H9 (cell line): ENCODE measurements around the gene PRMT5. TPM values are rescaled to one million over a fixed set of nuclear protein-coding genes. Genes with fewer than 3 reads are reported as not detected.

Experiments used
- DNase-seq: peaks from one replicate; pipeline ENCODE4 v3.0.0-alpha.2; 2017
- H2AFZ ChIP-seq: one replicate; pipeline ENCODE4 v1.6.1; 2013; ENCODE audit warnings: mild to moderate bottlenecking, low read length, control low read depth, moderate library complexity
- H2AK5ac ChIP-seq: 2 replicates; pipeline ENCODE4 v1.6.1; 2013; ENCODE audit warnings: low read length, control low read depth, mixed read lengths; ENCODE audit not compliant: insufficient read length
- H2BK120ac ChIP-seq: one replicate; pipeline ENCODE4 v1.6.1; 2013; ENCODE audit warnings: low read depth, mild to moderate bottlenecking, low read length, control low read depth, inconsistent platforms; ENCODE audit not compliant: poor library complexity, severe bottlenecking
- H2BK12ac ChIP-seq: 2 replicates; pipeline ENCODE4 v1.6.1; 2013; ENCODE audit warnings: low read length, control low read depth, mixed read lengths, low read depth; ENCODE audit not compliant: insufficient read length
- H2BK15ac ChIP-seq: 2 replicates; pipeline ENCODE4 v1.6.1; 2013; ENCODE audit warnings: low read depth, low read length, control low read depth
- H2BK20ac ChIP-seq: one replicate; pipeline ENCODE4 v1.6.1; 2013; ENCODE audit warnings: low read depth, mild to moderate bottlenecking, low read length, control low read depth, inconsistent platforms; ENCODE audit not compliant: poor library complexity, severe bottlenecking
- H2BK5ac ChIP-seq: 2 replicates; pipeline ENCODE4 v1.6.1; 2013; ENCODE audit warnings: low read length, control low read depth, mixed read lengths; ENCODE audit not compliant: insufficient read length
- H3K14ac ChIP-seq: 2 replicates; pipeline ENCODE4 v1.6.1; 2013; ENCODE audit warnings: low read length, control low read depth; ENCODE audit not compliant: insufficient read depth
- H3K18ac ChIP-seq: 2 replicates; pipeline ENCODE4 v1.6.1; 2013; ENCODE audit warnings: low read depth, mild to moderate bottlenecking, mixed read lengths, low read length, control low read depth; ENCODE audit not compliant: insufficient read length
- H3K23ac ChIP-seq: 2 replicates; pipeline ENCODE4 v1.6.1; 2013; ENCODE audit warnings: low read length, control low read depth, mixed read lengths, low read depth; ENCODE audit not compliant: insufficient read length
- H3K23me2 ChIP-seq: 2 replicates; pipeline ENCODE4 v1.6.1; 2013; ENCODE audit warnings: low read depth, mild to moderate bottlenecking, mixed read lengths, low read length, control low read depth; ENCODE audit not compliant: insufficient read length, poor library complexity, severe bottlenecking
- H3K27ac ChIP-seq: 2 replicates; pipeline ENCODE4 v1.5.1; 2013; ENCODE audit warnings: low read length, control low read depth, mixed read lengths, low read depth; ENCODE audit not compliant: insufficient read length
- H3K27me3 ChIP-seq: 2 replicates; pipeline ENCODE4 v1.6.1; 2013; ENCODE audit warnings: low read length, control low read depth, inconsistent platforms; ENCODE audit not compliant: insufficient read depth
- H3K4ac ChIP-seq: 2 replicates; pipeline ENCODE4 v1.6.1; 2013; ENCODE audit warnings: low read depth, mild to moderate bottlenecking, control low read depth, inconsistent platforms, low read length, moderate library complexity
- H3K4me1 ChIP-seq: 2 replicates; pipeline ENCODE4 v1.6.1; 2013; ENCODE audit warnings: low read length, control low read depth, inconsistent platforms; ENCODE audit not compliant: insufficient read depth
- H3K4me2 ChIP-seq: 2 replicates; pipeline ENCODE4 v1.6.1; 2013; ENCODE audit warnings: low read length, control low read depth, mixed read lengths; ENCODE audit not compliant: insufficient read length, insufficient read depth
- H3K56ac ChIP-seq: 2 replicates; pipeline ENCODE4 v1.6.1; 2013; ENCODE audit warnings: low read depth, mild to moderate bottlenecking, mixed read lengths, low read length, control low read depth; ENCODE audit not compliant: insufficient read length
- H3K79me1 ChIP-seq: 2 replicates; pipeline ENCODE4 v1.6.1; 2013; ENCODE audit warnings: low read depth, mild to moderate bottlenecking, moderate library complexity, low read length, control low read depth, inconsistent platforms; ENCODE audit not compliant: insufficient read depth, poor library complexity, severe bottlenecking
- H3K79me2 ChIP-seq: 2 replicates; pipeline ENCODE4 v1.6.1; 2013; ENCODE audit warnings: low read length, control low read depth, inconsistent platforms; ENCODE audit not compliant: insufficient read depth
- H3K9ac ChIP-seq: 2 replicates; pipeline ENCODE4 v1.6.1; 2013; ENCODE audit warnings: low read length, control low read depth, mixed read lengths; ENCODE audit not compliant: insufficient read length; ENCODE audit errors: extremely low read depth
- H3K9me3 ChIP-seq: one replicate; pipeline ENCODE4 v1.6.1; 2013; ENCODE audit warnings: low read depth, low read length, inconsistent platforms; ENCODE audit not compliant: control insufficient read depth
- H3T11ph ChIP-seq: one replicate; pipeline ENCODE4 v1.6.1; 2013; ENCODE audit warnings: mild to moderate bottlenecking, low read length, control low read depth, inconsistent platforms
- H4K20me1 ChIP-seq: one replicate; pipeline ENCODE4 v1.6.1; 2013; ENCODE audit not compliant: control insufficient read depth, insufficient read length, insufficient read depth
- H4K5ac ChIP-seq: 2 replicates; pipeline ENCODE4 v1.6.1; 2013; ENCODE audit warnings: low read depth, mild to moderate bottlenecking, mixed read lengths, low read length, control low read depth; ENCODE audit not compliant: insufficient read length
- H4K8ac ChIP-seq: replicated peaks from 2 replicates; pipeline ENCODE4 v1.6.1; 2013; ENCODE audit warnings: low read length, control low read depth, mixed read lengths, low read depth; ENCODE audit not compliant: insufficient read length
- H4K91ac ChIP-seq: 2 replicates; pipeline ENCODE4 v1.6.1; 2013; ENCODE audit warnings: low read depth, mild to moderate bottlenecking, moderate library complexity, mixed read lengths, low read length, control low read depth; ENCODE audit not compliant: insufficient read length
- H3K27ac Mint-ChIP-seq, 3 experiments: 2 replicates in 2 of 3; 3 replicates in 1 of 3; pipeline ENCODE4 v1.8.0; 2020 to 2021; ENCODE audit warnings: mixed read lengths in 3 of 3, mild to moderate bottlenecking in 1 of 3, moderate library complexity in 1 of 3
- H3K27me3 Mint-ChIP-seq: 2 replicates; pipeline ENCODE4 v1.8.0; 2021; ENCODE audit warnings: low read depth, mild to moderate bottlenecking, moderate library complexity, mixed read lengths
- H3K36me3 Mint-ChIP-seq, 3 experiments: 2 replicates in 2 of 3; 3 replicates in 1 of 3; pipeline ENCODE4 v1.8.0; 2020 to 2021; ENCODE audit warnings: low read depth in 3 of 3, mixed read lengths in 3 of 3; ENCODE audit not compliant: insufficient read depth in 1 of 3
- H3K4me1 Mint-ChIP-seq, 2 experiments: 2 replicates each; pipeline ENCODE4 v1.8.0; 2020; ENCODE audit warnings: mixed read lengths in 2 of 2
- H3K4me3 Mint-ChIP-seq, 2 experiments: 2 replicates in 1 of 2; 3 replicates in 1 of 2; pipeline ENCODE4 v1.8.0; 2020 to 2021; ENCODE audit warnings: mild to moderate bottlenecking in 2 of 2, mixed read lengths in 2 of 2, moderate library complexity in 1 of 2
- H3K9me3 Mint-ChIP-seq, 2 experiments: 2 replicates in 1 of 2; 3 replicates in 1 of 2; pipeline ENCODE4 v1.8.0; 2020; ENCODE audit warnings: mild to moderate bottlenecking in 2 of 2, mixed read lengths in 2 of 2, moderate library complexity in 1 of 2
- CTCF ChIP-seq: fragments of 200-600 bp; sonication (generic); conservative IDR thresholded peaks from 3 replicates; pipeline ENCODE4 v1.8.0; 2021; ENCODE audit warnings: antibody characterized with exemption, mild to moderate bottlenecking
- WGBS: extraction: QIAGEN DNeasy Blood & Tissue Kit; methylation state at CpG from one replicate; pipeline ENCODE4 v1.1.7; 2013; ENCODE audit warnings: missing lambda C conversion rate, low lambda C conversion rate, mixed read lengths; ENCODE audit not compliant: insufficient read length; ENCODE audit errors: extremely low coverage; 5-methylcytosine and 5-hydroxymethylcytosine counted together
- total RNA-seq: library from RNA; stranded (reverse); gene quantifications from 2 replicates; pipeline ENCODE4 v1.2.1, GENCODE V29; 2021

Gene PRMT5
- total RNA-seq, 1 experiment from 2014 or later = 141 TPM

GRCh38 chr14:22900081-22900799, 28.9 kb downstream of the PRMT5 start:
- no peaks in the 10 kb centered on the region for H3K9me3 ChIP-seq
- H4K91ac ChIP-seq = no peak overlapping the region
- peaks cover 9% of the 10 kb centered on the region; the same call in 1 of the 2 replicates for H3K27me3 ChIP-seq
- no peak overlapping the region for H2BK20ac ChIP-seq
- H2BK120ac ChIP-seq = no peak overlapping the region
- no peak overlapping the region for H3K18ac ChIP-seq
- H3K23ac ChIP-seq = no peak overlapping the region
- peak overlapping the region in 1 of 3 experiments; percentile 12; a peak in 3 of 7 replicates for H3K27ac Mint-ChIP-seq
- H3K14ac ChIP-seq = no peak overlapping the region
- H3K4me2 ChIP-seq = no peak overlapping the region
- H2BK5ac ChIP-seq = no peak overlapping the region
- H3K4me3 Mint-ChIP-seq = no peak overlapping the region
- H4K5ac ChIP-seq = no peak overlapping the region
- H3K4me1 Mint-ChIP-seq = peaks cover 14 to 19% of the 10 kb centered on the region in 2 experiments
- no peak overlapping the region for H3T11ph ChIP-seq
- peak; percentile 70 for TF ChIP-seq CTCF
- no peaks in the 10 kb centered on the region for H3K79me1 ChIP-seq
- H3K27me3 Mint-ChIP-seq = peaks cover 38% of the 10 kb centered on the region
- H3K27ac ChIP-seq = no peak overlapping the region
- H2AK5ac ChIP-seq = no peak overlapping the region
- H3K23me2 ChIP-seq = no peaks in the 10 kb centered on the region
- no peak overlapping the region for H3K9ac ChIP-seq
- no peaks in the 10 kb centered on the region for H3K4me1 ChIP-seq
- no peak overlapping the region for H2BK15ac ChIP-seq
- DNase-seq = peak; percentile 64
- H3K36me3 Mint-ChIP-seq = peaks cover 30 to 50% (median 40%) of the 10 kb centered on the region in 3 experiments; a peak in 6 of 7 replicates
- no peak overlapping the region for H3K4ac ChIP-seq
- no peaks in the 10 kb centered on the region for H3K79me2 ChIP-seq
- no peaks in the 10 kb centered on the region for H4K20me1 ChIP-seq
- H2BK12ac ChIP-seq = no peak overlapping the region
- no peak overlapping the region for H4K8ac ChIP-seq
- WGBS = no CpG with 5 or more reads among the region's 3 CpGs
- no peaks in the 10 kb centered on the region for H3K9me3 Mint-ChIP-seq
- H3K56ac ChIP-seq = no peak overlapping the region
- H2AFZ ChIP-seq = no peak overlapping the region
